Astrocyte (in vitro differentiated cells and primary cell): Measurements from ENCODE around the gene RUVBL2. TPM values are rescaled to one million over a fixed set of nuclear protein-coding genes. Genes with fewer than 3 reads are reported as not detected.

Experiments used
- DNase-seq: peaks from one replicate; pipeline ENCODE4 v3.0.0-alpha.2; 2010; ENCODE audit warnings: low read depth
- FAIRE-seq: peaks from 2 replicates; lab custom pipeline; 2011; peaks lifted over from hg19 to GRCh38; lab: Jason Lieb, UNC
- H2AFZ ChIP-seq: 2 replicates; pipeline ENCODE4 v1.6.0; 2012; ENCODE audit warnings: low read depth, low read length, inconsistent platforms
- H3K27ac ChIP-seq: 2 replicates; pipeline ENCODE4 v1.5.1; 2011; ENCODE audit warnings: low read depth, low read length, inconsistent platforms
- H3K27me3 ChIP-seq: 2 replicates; pipeline ENCODE4 v1.6.0; 2011; ENCODE audit warnings: low read length, inconsistent platforms; ENCODE audit not compliant: insufficient read depth
- H3K36me3 ChIP-seq: 2 replicates; pipeline ENCODE4 v1.5.1; 2011; ENCODE audit warnings: low read length, inconsistent platforms; ENCODE audit not compliant: insufficient read depth
- H3K4me1 ChIP-seq: 2 replicates; pipeline ENCODE4 v1.5.1; 2011; ENCODE audit warnings: low read length, inconsistent platforms; ENCODE audit not compliant: insufficient read depth
- H3K4me2 ChIP-seq: 2 replicates; pipeline ENCODE4 v1.6.0; 2012; ENCODE audit warnings: low read length, inconsistent platforms
- H3K4me3 ChIP-seq: 2 replicates; pipeline ENCODE4 v1.5.1; 2011; ENCODE audit warnings: low read depth, mild to moderate bottlenecking, low read length, inconsistent platforms; ENCODE audit not compliant: insufficient read depth
- H3K79me2 ChIP-seq: 2 replicates; pipeline ENCODE4 v1.6.0; 2012; ENCODE audit warnings: mild to moderate bottlenecking, low read length, inconsistent platforms; ENCODE audit not compliant: insufficient read depth
- H3K9ac ChIP-seq: 2 replicates; pipeline ENCODE4 v1.6.0; 2012; ENCODE audit warnings: mild to moderate bottlenecking, low read length, inconsistent platforms
- H3K9me3 ChIP-seq: 2 replicates; pipeline ENCODE4 v1.5.1; 2012; ENCODE audit warnings: low read depth, mild to moderate bottlenecking, low read length, inconsistent platforms; ENCODE audit not compliant: insufficient read depth
- H4K20me1 ChIP-seq: 2 replicates; pipeline ENCODE4 v1.6.0; 2012; ENCODE audit warnings: low read length, inconsistent platforms; ENCODE audit not compliant: insufficient read depth
- H3K27ac Mint-ChIP-seq: one replicate; pipeline ENCODE4 v1.8.0; 2021; ENCODE audit warnings: mild to moderate bottlenecking, mixed read lengths; ENCODE audit not compliant: unreplicated experiment
- H3K27me3 Mint-ChIP-seq: one replicate; pipeline ENCODE4 v1.8.0; 2021; ENCODE audit warnings: low read depth, mixed read lengths; ENCODE audit not compliant: unreplicated experiment
- H3K36me3 Mint-ChIP-seq: one replicate; pipeline ENCODE4 v1.8.0; 2021; ENCODE audit warnings: low read depth, mixed read lengths; ENCODE audit not compliant: unreplicated experiment
- H3K4me1 Mint-ChIP-seq: one replicate; pipeline ENCODE4 v1.8.0; 2021; ENCODE audit warnings: low read depth, mixed read lengths; ENCODE audit not compliant: unreplicated experiment
- H3K4me3 Mint-ChIP-seq: one replicate; pipeline ENCODE4 v1.8.0; 2021; ENCODE audit warnings: mild to moderate bottlenecking, moderate library complexity, mixed read lengths; ENCODE audit not compliant: unreplicated experiment
- H3K9me3 Mint-ChIP-seq: one replicate; pipeline ENCODE4 v1.8.0; 2021; ENCODE audit warnings: mild to moderate bottlenecking, mixed read lengths; ENCODE audit not compliant: unreplicated experiment
- CTCF ChIP-seq: IDR thresholded peaks from 2 replicates; pipeline ENCODE4 v1.5.1; 2011; ENCODE audit warnings: low read depth, mild to moderate bottlenecking, inconsistent platforms, low read length, moderate library complexity; ENCODE audit not compliant: insufficient read depth
- EZH2 ChIP-seq: IDR thresholded peaks from 2 replicates; pipeline ENCODE4 v1.6.1; 2012; ENCODE audit warnings: mild to moderate bottlenecking, low read length, inconsistent platforms; ENCODE audit not compliant: insufficient read depth
- total RNA-seq: library from RNA; stranded (reverse); gene quantifications from 2 replicates; pipeline ENCODE4 v1.2.1, GENCODE V29; 2021

Gene RUVBL2
- total RNA-seq, 1 donor from 2014 or later: 106 TPM

DNA sequence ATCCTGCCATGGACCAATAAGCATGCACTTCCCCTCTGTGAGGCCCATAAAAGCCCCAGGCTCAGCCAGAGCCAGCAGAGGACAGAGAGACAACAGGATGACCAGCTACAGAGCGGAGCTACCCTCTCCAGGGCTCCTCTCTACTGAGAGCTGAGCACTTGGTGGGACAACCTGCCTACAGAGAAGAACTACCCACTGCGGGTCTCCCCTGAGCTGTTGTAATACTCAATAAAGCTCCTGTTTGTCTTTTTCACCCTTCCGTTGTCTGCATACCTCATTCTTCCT is 46.5 kb upstream of the RUVBL2 start:
- TF ChIP-seq EZH2: no peak
- TF ChIP-seq CTCF: no peak
- H3K27me3 Mint-ChIP-seq: peaks cover 2% of the 10 kb centered on the region
- Histone ChIP-seq H2AFZ (no peak overlapping the region), H3K9me3 (peaks cover 5% of the 10 kb centered on the region), H3K4me1 (no peaks in the 10 kb centered on the region), H3K4me3 (no peak overlapping the region), H3K4me2 (no peak overlapping the region), H3K79me2 (no peaks in the 10 kb centered on the region), H3K27me3 (no peaks in the 10 kb centered on the region), H3K36me3 (no peaks in the 10 kb centered on the region), H4K20me1 (no peaks in the 10 kb centered on the region), H3K27ac (no peak overlapping the region), H3K9ac (no peak overlapping the region)
- H3K4me3 Mint-ChIP-seq: no peak overlapping the region
- H3K9me3 Mint-ChIP-seq: peaks cover 18% of the 10 kb centered on the region
- no peak overlapping the region for H3K27ac Mint-ChIP-seq
- no peak for DNase-seq
- H3K36me3 Mint-ChIP-seq: peaks cover 4% of the 10 kb centered on the region
- no peaks in the 10 kb centered on the region for H3K4me1 Mint-ChIP-seq
- no peak for FAIRE-seq

GRCh38 chr19:48950159-48950558 is 43.5 kb upstream of the RUVBL2 start:
- Histone ChIP-seq H3K79me2 (peaks cover 5% of the 10 kb centered on the region), H3K27me3 (no peaks in the 10 kb centered on the region), H3K9me3 (peaks cover 5% of the 10 kb centered on the region), H3K4me1 (no peaks in the 10 kb centered on the region), H3K27ac (no peak overlapping the region), H3K4me3 (no peak overlapping the region), H4K20me1 (no peaks in the 10 kb centered on the region), H3K4me2 (no peak overlapping the region), H2AFZ (no peak overlapping the region), H3K36me3 (no peaks in the 10 kb centered on the region), H3K9ac (no peak overlapping the region)
- H3K4me3 Mint-ChIP-seq: no peak overlapping the region
- peaks cover 4% of the 10 kb centered on the region for H3K36me3 Mint-ChIP-seq
- DNase-seq (no peak), FAIRE-seq (no peak)
- no peaks in the 10 kb centered on the region for H3K4me1 Mint-ChIP-seq
- H3K27me3 Mint-ChIP-seq: peaks cover 2% of the 10 kb centered on the region
- H3K9me3 Mint-ChIP-seq: peaks cover 18% of the 10 kb centered on the region
- H3K27ac Mint-ChIP-seq: no peak overlapping the region
- TF ChIP-seq CTCF (no peak), EZH2 (no peak)

GRCh38 chr19:48950830-48951519 is 42.7 kb upstream of the RUVBL2 start:
- H3K4me1 Mint-ChIP-seq: peaks cover 6% of the 10 kb centered on the region
- peaks cover 18% of the 10 kb centered on the region for H3K9me3 Mint-ChIP-seq
- H3K27me3 Mint-ChIP-seq: peaks cover 2% of the 10 kb centered on the region
- Histone ChIP-seq H3K9me3 (peaks cover 5% of the 10 kb centered on the region), H3K27me3 (no peaks in the 10 kb centered on the region), H3K9ac (no peak overlapping the region), H3K27ac (no peak overlapping the region), H3K4me2 (no peak overlapping the region), H4K20me1 (no peaks in the 10 kb centered on the region), H3K4me1 (peaks cover 7% of the 10 kb centered on the region), H3K79me2 (peaks cover 13% of the 10 kb centered on the region), H2AFZ (no peak overlapping the region), H3K36me3 (no peaks in the 10 kb centered on the region), H3K4me3 (no peak overlapping the region)
- no peak overlapping the region for H3K4me3 Mint-ChIP-seq
- no peak for TF ChIP-seq CTCF
- no peak for TF ChIP-seq EZH2
- no peak overlapping the region for H3K27ac Mint-ChIP-seq
- FAIRE-seq (no peak), DNase-seq (no peak)
- H3K36me3 Mint-ChIP-seq: peaks cover 10% of the 10 kb centered on the region
